ENCODE data around the gene EDARADD. TPM values are rescaled to one million over a fixed set of nuclear protein-coding genes. Genes with fewer than 3 reads are reported as not detected.

The EDARADD gene
- total RNA-seq, 4 donors from 2014 or later, result 0.42 to 1.2 (median 0.82) TPM

- TF ChIP-seq CTCF (IDR thresholded peaks at IDR 0.05) (no peak), POLR2A (IDR thresholded peaks at IDR 0.05) (no peak), EP300 (IDR thresholded peaks at IDR 0.05) (no peak)
- DNase-seq (ENCODE audit: low spot score in 2 of 2), result no peak
- H3K36me3 ChIP-seq, result no peaks in the 10 kb centered on the region
- no peaks in the 10 kb centered on the region for H3K9me3 ChIP-seq
- no peak overlapping the region for H3K4me3 ChIP-seq
- H3K27me3 ChIP-seq, result no peaks in the 10 kb centered on the region
- no peak overlapping the region for H3K27ac ChIP-seq
- H3K4me1 ChIP-seq, result no peaks in the 10 kb centered on the region
- 38 to 45% methylated on average over 10 of the region's 10 CpGs for WGBS, 2 donors
Measured at GRCh38 chr1:236494586-236495466, 100.7 kb downstream of the EDARADD start.

GRCh38 chr1:236495467-236496112, 101.5 kb downstream of the EDARADD start:
- Histone ChIP-seq H3K4me3 (no peak overlapping the region), H3K9me3 (no peaks in the 10 kb centered on the region), H3K27ac (no peak overlapping the region), H3K36me3 (no peaks in the 10 kb centered on the region), H3K4me1 (no peaks in the 10 kb centered on the region), H3K27me3 (no peaks in the 10 kb centered on the region)
- DNase-seq (ENCODE audit: low spot score in 2 of 2), result no peak
- no peak for TF ChIP-seq CTCF (IDR thresholded peaks at IDR 0.05)
- TF ChIP-seq POLR2A (IDR thresholded peaks at IDR 0.05), result no peak
- TF ChIP-seq EP300 (IDR thresholded peaks at IDR 0.05), result no peak
- 58 to 63% methylated on average over 10 to 11 of the region's 11 CpGs for WGBS, 2 donors

GRCh38 chr1:236497908-236498307, 103.8 kb downstream of the EDARADD start:
- DNase-seq (ENCODE audit: low spot score in 2 of 2), result no peak
- Histone ChIP-seq H3K27me3 (no peaks in the 10 kb centered on the region), H3K4me3 (no peak overlapping the region), H3K36me3 (no peaks in the 10 kb centered on the region), H3K4me1 (peaks cover 0 to 6% (median 0%) of the 10 kb centered on the region in 4 donors), H3K27ac (no peak overlapping the region), H3K9me3 (no peaks in the 10 kb centered on the region)
- TF ChIP-seq CTCF (IDR thresholded peaks at IDR 0.05), result no peak
- TF ChIP-seq EP300 (IDR thresholded peaks at IDR 0.05), result no peak
- no peak for TF ChIP-seq POLR2A (IDR thresholded peaks at IDR 0.05)
- WGBS, 2 donors, result 73 to 79% methylated on average over 5 to 6 of the region's 6 CpGs

DNA sequence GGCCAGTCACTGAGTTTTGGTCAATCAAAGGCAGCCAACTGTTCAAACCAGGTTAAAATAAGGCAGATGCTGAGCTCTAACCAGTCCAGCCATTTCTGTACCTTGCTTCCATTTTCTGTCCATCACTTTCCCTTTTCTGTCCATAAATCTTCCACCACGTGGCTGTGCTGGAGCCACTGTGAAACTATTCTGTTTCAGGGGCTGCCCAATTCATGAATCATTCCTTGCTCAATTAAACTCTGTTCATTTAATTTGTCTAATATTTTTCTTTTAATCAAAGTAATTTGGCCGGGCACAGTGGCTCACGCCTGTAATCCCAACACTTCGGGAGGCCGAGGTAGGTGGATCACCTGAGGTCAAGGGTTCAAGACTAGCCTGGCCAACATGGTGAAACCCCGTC, 107.0 kb downstream of the EDARADD start:
- Histone ChIP-seq H3K27ac (no peak overlapping the region), H3K36me3 (no peaks in the 10 kb centered on the region), H3K4me3 (no peak overlapping the region), H3K27me3 (no peaks in the 10 kb centered on the region), H3K4me1 (peaks cover 0 to 12% (median 0%) of the 10 kb centered on the region in 4 donors), H3K9me3 (no peaks in the 10 kb centered on the region)
- TF ChIP-seq EP300 (IDR thresholded peaks at IDR 0.05) (no peak), POLR2A (IDR thresholded peaks at IDR 0.05) (no peak), CTCF (IDR thresholded peaks at IDR 0.05) (no peak)
- no peak for DNase-seq (ENCODE audit: low spot score in 2 of 2)
- 86 to 87% methylated on average over 6 of the region's 6 CpGs for WGBS, 2 donors

DNA sequence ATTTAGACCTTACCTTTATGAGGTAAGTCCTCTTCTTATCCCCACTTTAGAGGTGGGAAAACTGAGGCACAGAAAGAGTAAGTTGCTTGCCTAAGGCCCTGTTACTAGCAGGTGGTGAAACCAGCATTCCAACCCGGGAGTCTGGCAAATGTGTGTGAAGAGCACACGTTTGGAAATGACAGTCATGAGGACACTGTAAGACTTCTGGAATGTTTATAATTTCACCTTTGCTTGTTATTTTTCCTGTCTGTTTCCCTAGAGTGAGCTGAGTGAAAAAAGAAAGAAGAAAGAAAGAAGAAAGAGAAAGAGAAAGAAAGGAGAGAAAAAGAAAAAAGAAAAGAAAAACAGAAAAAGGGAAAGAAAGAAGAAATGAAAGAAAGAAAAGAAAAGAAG, 108.5 kb downstream of the EDARADD start:
- H3K36me3 ChIP-seq, result no peaks in the 10 kb centered on the region
- DNase-seq (ENCODE audit: low spot score in 2 of 2), result no peak
- no peaks in the 10 kb centered on the region for H3K9me3 ChIP-seq
- H3K4me3 ChIP-seq, result peak overlapping the region in 2 of 4 donors; percentile 32 to 46
- no peak for TF ChIP-seq EP300 (IDR thresholded peaks at IDR 0.05)
- TF ChIP-seq POLR2A (IDR thresholded peaks at IDR 0.05), result no peak
- TF ChIP-seq CTCF (IDR thresholded peaks at IDR 0.05), result no peak
- no peaks in the 10 kb centered on the region for H3K27me3 ChIP-seq
- peak overlapping the region in 1 of 4 donors; percentile 76 for H3K27ac ChIP-seq
- WGBS, 2 donors, result 22 to 29% methylated on average over 2 of the region's 2 CpGs
- peaks cover 0 to 12% (median 0%) of the 10 kb centered on the region in 4 donors for H3K4me1 ChIP-seq
